Muscle of arm (tissue), 12 donors: ENCODE measurements around the gene PRR33. TPM values are rescaled to one million over a fixed set of nuclear protein-coding genes. Genes with fewer than 3 reads are reported as not detected.

Experiments used
- DNase-seq: peaks from one replicate; pipeline ENCODE4 v3.0.0-alpha.2; 2013
- polyA plus RNA-seq, 12 donors: library from polyadenylated mRNA; unstranded; fragments of 120-200 nt; gene quantifications; one replicate each; pipeline ENCODE4 v1.2.1, GENCODE V29; 2013; ENCODE audit not compliant: insufficient read length in 12 of 12

Gene PRR33
- polyA plus RNA-seq, 12 donors, result 1.1 to 6.9 (median 2.9) TPM; not detected in 2

DNA sequence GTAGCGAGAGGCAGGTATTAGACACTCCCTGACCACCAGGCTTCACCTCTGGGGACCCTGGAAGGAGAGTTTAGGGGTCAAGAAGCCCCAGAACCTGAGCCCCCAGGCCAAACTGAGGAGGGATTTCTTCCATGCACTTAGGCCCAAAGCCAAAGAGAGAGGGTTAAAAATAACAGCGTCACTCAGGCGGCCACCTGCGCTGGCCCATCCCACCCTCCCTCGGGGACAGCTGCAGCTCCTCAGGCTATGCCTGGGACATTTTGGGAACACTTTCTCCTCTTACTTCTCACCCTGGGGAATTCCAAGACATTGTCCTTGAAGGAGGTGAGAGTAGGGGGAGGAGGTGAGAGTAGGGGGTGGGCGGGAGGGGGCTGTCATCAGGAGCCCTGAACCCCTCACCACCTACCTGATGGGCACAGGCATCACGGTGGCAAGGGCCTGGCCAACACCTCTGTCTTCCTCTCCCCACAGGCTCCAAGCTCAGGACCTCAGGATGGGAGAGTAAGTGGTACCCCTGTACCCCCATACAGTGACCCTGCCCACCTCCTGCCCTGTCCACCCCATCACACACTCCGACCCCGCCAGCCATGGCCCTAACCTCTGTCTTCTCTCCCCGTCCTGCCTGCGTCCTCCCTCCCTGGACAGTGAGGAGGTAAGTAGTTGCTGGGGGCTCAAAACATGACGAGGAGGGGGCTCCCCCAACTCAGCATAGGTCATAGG lies 52.3 kb downstream of the PRR33 start:
- no peak for DNase-seq

DNA sequence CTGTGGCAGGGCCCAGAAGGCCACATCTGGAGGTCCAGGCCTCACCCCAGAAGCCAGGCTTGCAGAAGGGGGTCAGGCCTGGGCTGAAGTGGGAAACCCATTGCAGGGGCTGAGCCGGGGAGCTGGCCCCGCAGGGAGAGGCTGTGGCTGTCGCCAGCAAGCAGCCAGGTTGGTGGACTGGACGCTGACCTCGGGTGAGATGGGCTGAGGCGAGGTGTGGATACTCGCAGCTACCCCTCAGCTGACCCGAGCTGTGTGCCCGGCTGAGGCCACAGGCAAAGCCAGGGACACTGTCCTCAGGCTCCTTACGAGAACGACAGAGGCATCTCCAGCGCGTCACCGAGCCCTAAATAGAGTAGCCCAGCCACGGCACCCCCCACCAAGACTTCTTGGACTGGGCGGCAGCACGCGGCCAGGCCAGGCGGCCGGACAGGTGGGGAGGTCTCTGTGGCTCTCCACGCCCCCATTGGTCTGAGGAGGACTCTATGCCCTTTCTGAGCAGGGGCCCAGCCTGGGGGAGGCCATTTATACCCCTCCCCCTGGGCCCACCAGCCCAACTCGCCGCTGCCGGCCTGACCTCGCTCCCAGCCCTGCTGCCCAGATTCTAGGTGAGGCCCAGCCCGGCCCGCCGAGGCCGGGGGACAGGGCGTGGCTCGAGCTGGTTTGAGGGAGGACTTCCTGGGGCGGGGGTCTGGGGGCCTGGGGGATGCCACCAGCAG lies 53.1 kb downstream of the PRR33 start, which contains the start of gene TNNI2:
TNNI2 (plus strand) TSS at position 556 of the 719 bp plus-strand sequence. CDS start 716 bp downstream, outside the sequence.
- DNase-seq, result no peak

Other genes with a start within 250 kb of the PRR33 start
- gene KRTAP5-6, start 194.7 kb downstream of the PRR33 start, polyA plus RNA-seq, result under 1 TPM in 6 of 12 donors, not detected in 6; 0.36 to 0.82 (median 0.46) TPM
- under 1 TPM in 9 of 12 donors, not detected in 3; 0.06 to 0.36 (median 0.17) TPM for gene IFITM10, start 141.3 kb downstream of the PRR33 start, polyA plus RNA-seq
- gene CTSD, start 128.0 kb downstream of the PRR33 start, polyA plus RNA-seq, result 100 to 1,000 TPM in 3 of 12 donors, 10 to 100 TPM in 8, not detected in 1; 54.4 to 118 (median 79.9) TPM
- gene SYT8, start 56.9 kb downstream of the PRR33 start, polyA plus RNA-seq, result 1 to 10 TPM in 3 of 12 donors, under 1 TPM in 7, not detected in 2; 0.20 to 4.9 (median 0.62) TPM
- gene TNNI2, start 52.9 kb downstream of the PRR33 start, polyA plus RNA-seq, result 1,000 to 10,000 TPM; 1,241 to 4,224 (median 1,990) TPM
- 10 to 100 TPM in 11 of 12 donors, not detected in 1; 18.6 to 79.7 (median 52.5) TPM for gene LSP1, start 38.8 kb downstream of the PRR33 start, polyA plus RNA-seq
- gene TNNT3, start 27.8 kb upstream of the PRR33 start, polyA plus RNA-seq, result 1,000 to 10,000 TPM; 2,865 to 9,652 (median 5,402) TPM
- gene MRPL23, start 55.4 kb upstream of the PRR33 start, polyA plus RNA-seq, result 100 to 1,000 TPM in 2 of 12 donors, 10 to 100 TPM in 9, not detected in 1; 47.4 to 119 (median 73.6) TPM
- gene H19, start 105.9 kb upstream of the PRR33 start, polyA plus RNA-seq, result over 10,000 TPM in 9 of 12 donors, 1,000 to 10,000 TPM in 3; 9,391 to 57,495 (median 10,764) TPM
- gene IGF2, start 247.5 kb upstream of the PRR33 start, polyA plus RNA-seq, result over 10,000 TPM in 1 of 12 donors, 1,000 to 10,000 TPM in 11; 2,801 to 25,201 (median 3,863) TPM